HG02571 (cell line): Measurements from ENCODE around the gene PTPN7.
"Not testable (repeated sequence)": the region's sequence is repeated elsewhere in the genome, so short reads cannot be mapped to it uniquely, and the experiment has no call there.

Experiments used
- ATAC-seq: cut with Tn5 transposase; IDR thresholded peaks from one replicate; pipeline ENCODE4 v1.9.1; 2021; ENCODE audit warnings: mild to moderate bottlenecking, moderate library complexity; ENCODE audit not compliant: unreplicated experiment

PTPN7 gene

DNA sequence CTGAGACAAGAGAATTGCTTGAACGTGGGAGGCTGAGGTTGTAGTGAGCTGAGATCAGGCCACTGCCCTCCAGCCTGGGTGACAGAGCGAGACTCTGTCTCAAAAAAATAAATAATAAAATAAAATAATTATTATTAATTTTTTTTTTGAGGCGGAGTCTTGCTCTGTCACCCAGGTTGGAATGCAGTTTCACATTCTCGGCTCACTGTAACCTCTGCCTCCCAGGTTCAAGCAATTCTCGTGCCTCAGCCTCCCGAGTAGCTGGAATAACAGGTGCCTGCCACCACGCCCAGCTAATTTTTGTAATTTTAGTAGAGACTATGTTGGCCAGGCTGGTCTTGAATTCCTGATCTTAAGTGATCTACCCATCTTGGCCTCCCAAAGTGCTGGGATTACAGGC is 48.8 kb downstream of the PTPN7 start:
- not testable (repeated sequence) for ATAC-seq

DNA sequence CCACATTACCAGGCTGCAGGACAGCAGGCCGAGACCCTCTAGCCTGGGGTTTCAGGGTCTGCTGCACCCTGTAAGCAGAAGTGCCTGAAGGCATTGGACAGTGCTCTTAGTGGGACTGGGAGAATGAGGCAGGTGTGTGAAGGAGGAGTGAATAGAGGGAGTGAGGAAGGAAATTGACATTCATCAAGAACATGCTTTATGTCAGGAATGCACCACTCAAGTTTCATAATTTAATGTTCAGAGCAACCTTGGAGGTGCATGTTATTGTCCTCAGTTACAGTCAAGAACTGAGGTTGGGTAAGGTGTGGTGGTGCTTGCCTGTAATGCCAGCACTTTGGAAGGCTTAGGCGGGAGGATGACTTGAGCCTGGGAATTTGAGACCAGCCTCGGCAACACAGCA is 49.4 kb downstream of the PTPN7 start:
- ATAC-seq: no peak

DNA sequence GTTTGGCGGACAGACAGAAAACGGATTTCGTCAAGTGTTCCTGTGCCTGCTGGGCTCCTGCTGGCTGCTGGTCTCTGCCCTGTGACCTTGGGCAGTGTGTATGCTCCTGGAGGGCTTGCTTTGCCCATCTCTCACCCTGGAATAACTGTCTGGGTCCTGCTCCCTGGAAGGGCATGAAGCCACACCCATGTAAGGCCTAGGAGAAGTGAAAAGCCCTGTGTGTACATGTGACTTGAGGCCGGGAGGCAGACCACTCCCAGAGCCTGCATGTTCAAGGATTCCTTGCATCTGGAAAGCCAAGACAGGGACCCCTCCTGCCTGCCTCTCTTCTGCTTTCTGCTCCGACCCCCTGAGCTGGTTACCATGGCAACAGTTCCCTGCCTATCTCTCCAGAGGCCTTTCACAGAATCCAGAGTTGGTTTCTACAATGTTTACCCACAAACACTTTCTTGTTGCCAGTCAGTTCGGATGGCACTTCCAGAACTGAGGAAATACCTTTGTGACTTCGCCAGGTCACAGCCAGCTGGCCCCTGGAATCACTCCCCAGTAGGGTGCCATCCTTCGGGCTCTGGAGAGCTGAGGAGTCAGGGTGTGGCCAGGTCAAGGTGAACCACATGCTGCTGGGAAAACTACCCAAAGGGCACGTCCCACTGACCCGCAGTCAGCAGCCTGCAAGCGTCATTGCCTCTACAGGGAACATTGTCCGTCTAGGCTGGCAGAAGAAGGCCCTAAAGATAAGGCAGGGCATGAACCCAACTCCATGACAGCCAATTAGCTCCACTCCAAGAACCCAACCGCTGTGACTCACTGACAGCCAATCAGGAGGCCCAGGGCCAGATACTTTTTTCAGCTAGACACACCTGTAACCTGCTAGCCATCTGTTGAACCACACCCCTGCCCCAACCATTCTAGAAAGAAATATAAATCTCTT is 52.3 kb downstream of the PTPN7 start:
- ATAC-seq: no peak

DNA sequence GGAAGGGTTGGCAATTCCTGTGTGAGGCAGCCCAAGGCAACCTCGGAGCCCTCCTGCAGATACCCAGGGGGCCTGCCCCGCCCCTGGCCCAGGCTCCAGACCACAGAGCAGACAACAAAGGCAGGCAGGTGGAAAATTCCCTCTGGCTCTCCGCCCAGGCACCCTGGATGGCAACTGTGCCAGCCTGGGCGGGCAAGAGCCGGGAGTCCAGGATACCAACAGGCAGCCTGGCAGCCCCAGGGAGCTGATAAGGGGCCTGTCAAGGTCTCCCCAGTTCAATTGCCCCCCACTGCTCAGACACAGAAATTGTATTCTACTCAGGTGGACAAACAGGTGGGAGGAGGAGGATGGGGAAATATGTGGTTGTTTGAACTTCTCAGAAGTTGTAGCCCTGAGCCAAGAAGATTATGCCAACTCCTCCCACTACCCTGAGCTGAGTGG is 53.1 kb downstream of the PTPN7 start:
- no peak for ATAC-seq

DNA sequence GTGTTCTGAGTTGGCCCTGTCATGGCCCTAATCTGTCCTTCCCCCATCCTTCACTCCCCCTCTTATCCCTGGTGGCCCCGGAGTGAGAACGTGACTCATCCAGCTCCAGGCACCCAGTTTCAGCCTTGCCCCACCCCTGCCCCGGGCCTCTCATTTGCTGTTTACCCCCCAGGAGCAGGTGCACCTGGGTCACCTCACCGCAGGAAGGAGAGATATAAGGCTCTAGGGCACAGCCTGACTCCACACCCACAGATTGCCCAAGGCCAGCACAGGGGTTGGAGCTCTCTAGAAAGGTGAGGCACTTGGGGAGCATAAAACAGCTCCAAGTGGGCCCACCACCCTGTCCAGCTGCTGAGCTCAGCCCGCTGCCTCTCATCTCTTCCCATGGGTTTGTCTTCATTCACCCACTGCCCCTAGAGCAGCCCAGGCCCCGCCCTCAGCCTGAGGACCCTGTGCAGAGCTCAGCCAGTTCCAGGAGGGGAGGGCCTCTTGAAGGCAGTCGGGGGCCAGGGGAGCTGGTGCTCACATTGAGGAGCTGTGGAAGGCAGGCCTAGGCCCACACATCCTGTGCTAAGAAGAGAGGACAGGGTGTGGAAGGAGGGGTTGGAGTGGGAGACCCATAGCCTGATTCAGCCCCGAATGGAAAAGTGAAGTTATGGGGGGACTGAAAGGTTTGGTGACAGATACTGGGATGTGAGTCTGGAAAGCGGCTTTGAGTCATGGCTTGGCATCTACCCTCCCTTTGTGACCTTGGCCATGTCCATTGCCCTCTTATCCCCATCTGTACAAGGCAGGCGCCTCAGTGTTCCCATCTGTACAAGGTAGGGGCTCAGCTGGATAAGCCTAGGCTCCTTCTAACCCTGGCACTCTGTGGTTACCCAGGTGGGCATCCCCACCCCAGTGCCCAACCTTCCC is 53.8 kb downstream of the PTPN7 start:
- no peak for ATAC-seq

DNA sequence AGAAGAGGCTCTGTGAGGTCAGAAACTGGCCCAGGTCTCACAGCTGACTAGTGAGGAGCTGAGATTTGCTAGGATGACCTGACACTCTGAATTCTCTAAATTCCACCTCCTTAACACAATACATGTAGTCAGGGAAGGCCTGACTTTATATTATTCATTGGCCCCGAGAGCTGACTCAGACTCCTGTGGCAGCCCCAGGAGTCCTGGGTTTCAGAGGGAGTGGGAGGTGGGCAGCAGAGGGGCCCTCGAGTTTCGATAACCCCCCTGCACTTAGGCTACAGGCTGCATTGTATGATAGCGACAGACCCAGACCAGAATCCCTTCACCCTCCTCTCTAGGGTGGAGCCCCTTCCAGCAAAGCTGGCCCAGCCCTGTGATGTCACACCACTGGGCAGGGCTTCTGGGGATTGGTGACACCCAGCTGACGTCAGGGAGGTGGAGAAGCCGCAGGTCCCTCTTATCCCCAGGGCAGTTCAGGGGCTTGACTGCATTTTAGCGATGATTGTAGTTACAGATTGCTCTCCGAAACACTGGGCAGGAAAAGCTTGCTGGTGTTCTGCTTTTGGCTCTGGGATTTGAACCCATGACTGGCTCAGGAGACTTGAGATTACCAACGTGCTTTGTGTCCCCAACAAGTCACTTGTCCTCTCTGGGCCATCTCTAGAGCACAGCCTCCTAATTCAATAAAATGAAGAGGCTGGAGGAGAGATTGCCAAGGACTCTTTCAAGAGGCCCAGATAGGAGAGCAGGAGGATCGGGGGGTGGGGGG is 54.6 kb downstream of the PTPN7 start:
- no peak for ATAC-seq

DNA sequence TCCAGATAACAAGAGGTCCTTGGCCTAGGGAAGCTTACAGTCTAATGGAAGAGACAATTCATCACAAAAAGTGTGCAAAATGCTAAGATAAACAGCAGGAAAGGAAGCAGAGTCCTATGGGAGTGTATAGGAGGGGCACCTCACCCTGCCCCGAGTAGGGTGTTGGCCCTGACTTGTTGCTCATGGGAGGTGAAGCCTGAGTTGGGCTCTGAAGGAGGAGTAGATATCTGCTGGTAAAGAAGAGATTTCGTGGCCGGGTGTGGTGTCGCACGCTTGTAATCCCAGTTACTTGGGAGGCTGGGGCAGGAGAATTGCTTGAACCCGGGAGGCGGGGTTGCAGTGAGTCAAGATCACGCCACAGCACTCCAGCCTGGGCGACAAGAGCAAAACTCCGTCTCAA is 56.3 kb downstream of the PTPN7 start:
- ATAC-seq: no peak

DNA sequence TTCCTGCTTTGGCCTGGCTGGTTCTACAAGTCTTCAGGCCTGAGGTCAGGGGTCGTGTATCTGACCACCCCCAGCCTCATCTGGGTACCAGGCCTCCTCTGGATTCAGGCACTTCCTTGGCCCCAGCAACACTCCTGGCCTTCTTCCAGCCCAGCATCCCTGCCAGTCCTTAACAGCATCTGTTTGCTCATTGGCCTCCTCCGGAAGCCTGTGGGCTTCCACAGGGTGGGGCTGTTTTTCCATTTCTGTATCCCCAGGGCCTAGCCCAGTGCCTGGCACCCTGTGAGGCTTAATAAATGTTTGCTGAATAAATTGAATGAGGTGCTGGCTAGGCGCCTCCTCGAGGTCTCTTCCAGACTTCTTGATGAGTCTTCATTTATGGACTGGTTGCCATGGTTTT is 59.2 kb downstream of the PTPN7 start:
- no peak for ATAC-seq
